Upper lobe of left lung (tissue), 6 donors: ENCODE data around the gene MYLK3. TPM values are rescaled to one million over a fixed set of nuclear protein-coding genes. Genes with fewer than 3 reads are reported as not detected.

Experiments
- ATAC-seq, 2 donors: fragments of 200-7000 bp; cut with Tn5 transposase; one replicate each; pipeline ENCODE4 v1.9.1; 2022; ENCODE audit warnings: mild to moderate bottlenecking in 2 of 2, moderate library complexity in 2 of 2; ENCODE audit not compliant: low FRiP score in 2 of 2
- DNase-seq, 2 donors: peaks; one replicate each; pipeline ENCODE4 v3.0.0-alpha.2; 2019 to 2020
- H3K27ac ChIP-seq, 4 donors: fragments of 200-600 bp; sonication (generic); one replicate each; pipeline ENCODE4 v1.5.1; 2016 to 2019
- H3K27me3 ChIP-seq, 4 donors: fragments of 200-600 bp; sonication (generic); one replicate each; pipeline ENCODE4 v1.5.1; 2017 to 2019
- H3K36me3 ChIP-seq, 4 donors: fragments of 200-600 bp; sonication (generic); one replicate each; pipeline ENCODE4 v1.5.1; 2016 to 2019
- H3K4me1 ChIP-seq, 4 donors: fragments of 200-600 bp; sonication (generic); one replicate each; pipeline ENCODE4 v1.5.1; 2018 to 2019
- H3K4me3 ChIP-seq, 4 donors: fragments of 200-600 bp; sonication (generic); one replicate each; pipeline ENCODE4 v1.5.1; 2017 to 2019; ENCODE audit warnings: mild to moderate bottlenecking in 2 of 4, moderate library complexity in 1 of 4
- H3K9me3 ChIP-seq, 4 donors: fragments of 200-600 bp; sonication (generic); one replicate each; pipeline ENCODE4 v1.5.1; 2018 to 2019
- EP300 ChIP-seq, 4 donors: sonication (generic); formaldehyde crosslinking; IDR thresholded peaks; one replicate each; pipeline ENCODE4 v1.5.1; 2017; ENCODE audit warnings: antibody characterized with exemption in 4 of 4, control low read depth in 2 of 4
- POLR2A ChIP-seq, 4 donors: fragments of 450-650 bp; IDR thresholded peaks; one replicate each; pipeline ENCODE4 v1.5.1; 2016 to 2017; ENCODE audit warnings: antibody characterized with exemption in 4 of 4, mild to moderate bottlenecking in 2 of 4
- POLR2AphosphoS5 ChIP-seq, 2 donors: sonication (generic); formaldehyde crosslinking; IDR thresholded peaks; one replicate each; pipeline ENCODE4 v1.5.1; 2017; ENCODE audit warnings: antibody characterized with exemption in 2 of 2
- WGBS, 2 donors: methylation state at CpG; one replicate each; pipeline ENCODE4 v1.1.5; 2017 to 2018; 5-methylcytosine and 5-hydroxymethylcytosine counted together
- total RNA-seq, 6 donors: library from RNA; depleted of rRNA in 4 of 6; stranded (reverse); fragments of >200 nt in 4 of 6; gene quantifications; one replicate each; pipeline versions ENCODE4 v1.1.0 to v1.2.1, GENCODE V29; 2016 to 2021
- TF ChIP-seq, protein P1 (sequence below), 6 experiments: fragments of 450-650 bp in 4 of 6; fragments of 200-600 bp in 2 of 6; sonication (generic) in 2 of 6; IDR thresholded peaks; one replicate each; pipeline ENCODE4 v1.5.1; 2016 to 2019; ENCODE audit warnings: antibody characterized with exemption in 6 of 6
- donor health status: DM: no; HTN: no; CAD: no; lungs with moderate emphysema.
- donor health status: DM: no; HTN: yes; CAD: no; lungs with severe emphysema.

Gene MYLK3
- total RNA-seq, 6 donors from 2014 or later: 0.11 to 4.2 (median 1.1) TPM

DNA sequence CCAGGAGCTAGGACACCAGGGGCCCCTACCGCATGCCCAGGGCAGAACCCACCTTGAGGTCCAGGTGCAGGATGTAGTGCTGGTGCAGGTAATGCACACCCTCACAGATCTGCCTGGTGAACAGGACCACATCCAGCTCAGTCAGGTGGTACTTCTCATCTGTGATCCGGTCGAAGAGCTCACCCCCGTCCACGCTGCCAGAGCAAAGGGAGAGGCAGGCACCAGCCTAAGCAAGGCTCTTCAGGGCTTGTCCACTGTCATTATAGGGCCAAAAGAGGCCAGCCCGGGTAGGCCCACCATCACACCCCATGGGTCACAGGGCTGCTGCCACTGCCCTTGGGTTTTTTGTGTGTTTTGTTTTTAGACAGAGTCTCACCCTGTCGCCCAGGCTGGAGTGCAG is 21.0 kb downstream of the MYLK3 start:
- WGBS, 2 donors: 94 to 95% methylated on average over 3 to 6 of the region's 7 CpGs
- no peak for DNase-seq
- no peak for TF ChIP-seq POLR2AphosphoS5 (IDR thresholded peaks at IDR 0.05)
- TF ChIP-seq, protein P1, sequence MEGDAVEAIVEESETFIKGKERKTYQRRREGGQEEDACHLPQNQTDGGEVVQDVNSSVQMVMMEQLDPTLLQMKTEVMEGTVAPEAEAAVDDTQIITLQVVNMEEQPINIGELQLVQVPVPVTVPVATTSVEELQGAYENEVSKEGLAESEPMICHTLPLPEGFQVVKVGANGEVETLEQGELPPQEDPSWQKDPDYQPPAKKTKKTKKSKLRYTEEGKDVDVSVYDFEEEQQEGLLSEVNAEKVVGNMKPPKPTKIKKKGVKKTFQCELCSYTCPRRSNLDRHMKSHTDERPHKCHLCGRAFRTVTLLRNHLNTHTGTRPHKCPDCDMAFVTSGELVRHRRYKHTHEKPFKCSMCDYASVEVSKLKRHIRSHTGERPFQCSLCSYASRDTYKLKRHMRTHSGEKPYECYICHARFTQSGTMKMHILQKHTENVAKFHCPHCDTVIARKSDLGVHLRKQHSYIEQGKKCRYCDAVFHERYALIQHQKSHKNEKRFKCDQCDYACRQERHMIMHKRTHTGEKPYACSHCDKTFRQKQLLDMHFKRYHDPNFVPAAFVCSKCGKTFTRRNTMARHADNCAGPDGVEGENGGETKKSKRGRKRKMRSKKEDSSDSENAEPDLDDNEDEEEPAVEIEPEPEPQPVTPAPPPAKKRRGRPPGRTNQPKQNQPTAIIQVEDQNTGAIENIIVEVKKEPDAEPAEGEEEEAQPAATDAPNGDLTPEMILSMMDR (IDR thresholded peaks at IDR 0.05): no peak
- TF ChIP-seq POLR2A (IDR thresholded peaks at IDR 0.05): no peak
- TF ChIP-seq EP300 (IDR thresholded peaks at IDR 0.05): no peak
- H3K9me3 ChIP-seq: no peaks in the 10 kb centered on the region
- no peaks in the 10 kb centered on the region for H3K36me3 ChIP-seq
- H3K4me3 ChIP-seq: no peak overlapping the region
- H3K4me1 ChIP-seq: no peaks in the 10 kb centered on the region
- no peak for ATAC-seq
- H3K27me3 ChIP-seq: no peaks in the 10 kb centered on the region
- H3K27ac ChIP-seq: no peak overlapping the region

- H3K9me3 ChIP-seq: no peaks in the 10 kb centered on the region
- no peaks in the 10 kb centered on the region for H3K27me3 ChIP-seq
- DNase-seq (no peak), ATAC-seq (no peak)
- no peaks in the 10 kb centered on the region for H3K36me3 ChIP-seq
- H3K4me1 ChIP-seq: no peaks in the 10 kb centered on the region
- H3K27ac ChIP-seq: no peak overlapping the region
- WGBS, 2 donors: 74 to 88% methylated on average over 4 of the region's 4 CpGs
- TF ChIP-seq POLR2A (IDR thresholded peaks at IDR 0.05) (no peak), EP300 (IDR thresholded peaks at IDR 0.05) (no peak), POLR2AphosphoS5 (IDR thresholded peaks at IDR 0.05) (no peak)
- TF ChIP-seq, protein P1 (IDR thresholded peaks at IDR 0.05): no peak
- H3K4me3 ChIP-seq: no peak overlapping the region
These were observed 26.3 kb downstream of the MYLK3 start for GRCh38 chr16:46721885-46722284.

DNA sequence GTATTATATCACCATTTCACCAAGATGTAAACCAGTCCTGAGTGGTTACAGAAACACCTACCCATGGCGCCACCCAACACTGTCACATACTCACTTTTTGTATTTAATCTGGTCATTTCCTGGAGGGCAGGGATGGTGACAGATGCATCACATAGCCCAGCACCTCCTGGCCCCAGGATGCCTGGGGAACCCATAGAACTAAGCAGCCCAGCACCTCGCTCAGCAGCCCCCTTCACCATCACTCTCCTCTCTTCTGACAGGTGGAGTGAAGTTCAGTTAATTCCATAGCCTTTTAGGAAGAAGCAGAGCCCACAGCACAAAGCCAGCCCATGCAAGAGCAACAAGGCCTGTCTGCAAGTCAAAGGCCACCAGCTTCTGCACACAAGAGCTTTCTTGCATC is 27.5 kb downstream of the MYLK3 start:
- H3K27ac ChIP-seq: no peak overlapping the region
- no peaks in the 10 kb centered on the region for H3K9me3 ChIP-seq
- H3K4me1 ChIP-seq: no peaks in the 10 kb centered on the region
- WGBS, 2 donors: 69 to 93% methylated on average over 2 of the region's 2 CpGs
- no peak for TF ChIP-seq POLR2A (IDR thresholded peaks at IDR 0.05)
- no peak for TF ChIP-seq EP300 (IDR thresholded peaks at IDR 0.05)
- TF ChIP-seq POLR2AphosphoS5 (IDR thresholded peaks at IDR 0.05): no peak
- TF ChIP-seq, protein P1 (IDR thresholded peaks at IDR 0.05): no peak
- DNase-seq: no peak
- H3K4me3 ChIP-seq: no peak overlapping the region
- no peaks in the 10 kb centered on the region for H3K27me3 ChIP-seq
- no peak for ATAC-seq
- H3K36me3 ChIP-seq: no peaks in the 10 kb centered on the region

DNA sequence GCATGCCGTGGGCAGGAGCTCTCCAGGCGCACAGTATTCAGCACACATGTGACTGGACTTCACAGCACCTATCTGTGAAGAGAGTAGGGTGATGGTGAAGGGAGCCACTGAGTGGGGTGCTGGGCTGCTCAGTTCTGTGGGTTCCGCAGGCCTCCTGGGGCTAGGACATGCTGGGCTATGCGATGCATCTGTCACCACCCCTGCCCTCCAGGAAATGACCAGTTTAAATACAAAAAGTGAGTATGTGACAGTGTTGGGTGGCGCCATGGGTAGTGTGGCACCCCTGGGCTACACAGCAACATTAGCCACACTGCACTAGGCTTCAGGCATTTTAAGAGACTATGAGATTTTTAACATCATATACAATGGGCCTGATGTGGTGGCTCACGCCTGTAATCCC is 28.6 kb downstream of the MYLK3 start:
- Histone ChIP-seq H3K36me3 (no peaks in the 10 kb centered on the region), H3K9me3 (no peaks in the 10 kb centered on the region), H3K4me1 (no peaks in the 10 kb centered on the region), H3K27me3 (no peaks in the 10 kb centered on the region), H3K27ac (no peak overlapping the region), H3K4me3 (no peak overlapping the region)
- 91 to 98% methylated on average over 4 to 6 of the region's 6 CpGs for WGBS, 2 donors
- DNase-seq (no peak), ATAC-seq (no peak)
- no peak for TF ChIP-seq EP300 (IDR thresholded peaks at IDR 0.05)
- no peak for TF ChIP-seq POLR2AphosphoS5 (IDR thresholded peaks at IDR 0.05)
- TF ChIP-seq, protein P1 (IDR thresholded peaks at IDR 0.05): no peak
- no peak for TF ChIP-seq POLR2A (IDR thresholded peaks at IDR 0.05)

DNA sequence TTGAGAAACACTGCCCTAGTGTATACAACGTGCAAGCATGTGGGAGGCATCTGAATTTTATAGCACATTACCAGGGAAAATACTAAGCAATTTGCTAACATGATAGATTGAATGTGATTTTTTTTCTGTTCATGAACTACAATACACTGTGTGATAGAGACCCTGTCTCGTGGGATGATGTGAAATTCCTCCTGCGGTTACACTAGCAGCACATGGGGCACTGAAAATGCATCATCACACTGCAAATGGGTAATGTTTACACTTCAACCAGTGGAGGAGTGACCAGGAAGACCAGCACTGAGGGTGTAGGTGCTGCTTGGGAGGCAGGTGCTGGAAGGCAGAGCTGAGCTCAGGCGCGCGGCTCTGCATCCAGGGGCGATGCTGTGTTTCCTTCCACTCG is 29.9 kb downstream of the MYLK3 start:
- no peak for DNase-seq
- Histone ChIP-seq H3K36me3 (no peaks in the 10 kb centered on the region), H3K27ac (no peak overlapping the region), H3K4me1 (no peaks in the 10 kb centered on the region), H3K4me3 (no peak overlapping the region), H3K27me3 (no peaks in the 10 kb centered on the region), H3K9me3 (no peaks in the 10 kb centered on the region)
- 79 to 90% methylated on average over 8 of the region's 8 CpGs for WGBS, 2 donors
- TF ChIP-seq POLR2AphosphoS5 (IDR thresholded peaks at IDR 0.05): no peak
- TF ChIP-seq, protein P1 (IDR thresholded peaks at IDR 0.05): no peak
- no peak for TF ChIP-seq EP300 (IDR thresholded peaks at IDR 0.05)
- TF ChIP-seq POLR2A (IDR thresholded peaks at IDR 0.05): no peak
- no peak for ATAC-seq
